ENCODE results near the gene RNF215.
A peak's percentile ranks its signal among the peaks of the same experiment; 100 is the strongest.

The RNF215 gene

GRCh38 chr22:30386960-30387827 is at the start of gene RNF215:
RNF215 (minus strand) TSS chr22:30387411; CDS start chr22:30387313, 98 bp downstream.
- peak; percentile 76 for DNase-seq

- no peak for DNase-seq
Observed at GRCh38 chr22:30436196-30436595, 49.0 kb upstream of the RNF215 start.

- DNase-seq, result peak; percentile 95
Observed at GRCh38 chr22:30435674-30436126, 48.5 kb upstream of the RNF215 start.

- peak; percentile 15 for DNase-seq
Observed at GRCh38 chr22:30434843-30435242, 47.6 kb upstream of the RNF215 start.

- no peak for DNase-seq
Observed at GRCh38 chr22:30433773-30434172, 46.6 kb upstream of the RNF215 start.

- no peak for DNase-seq
Observed at GRCh38 chr22:30433227-30433626, 46.0 kb upstream of the RNF215 start.

GRCh38 chr22:30432520-30432919 is 45.3 kb upstream of the RNF215 start:
- no peak for DNase-seq

GRCh38 chr22:30432096-30432495 is 44.9 kb upstream of the RNF215 start:
- no peak for DNase-seq

- DNase-seq, result no peak
Observed at GRCh38 chr22:30430933-30431332, 43.7 kb upstream of the RNF215 start.

- DNase-seq, result no peak
Observed at GRCh38 chr22:30429887-30430286, 42.7 kb upstream of the RNF215 start.

GRCh38 chr22:30427871-30428270 is 40.7 kb upstream of the RNF215 start:
- no peak for DNase-seq

GRCh38 chr22:30426388-30427353 is 39.5 kb upstream of the RNF215 start:
- DNase-seq, result peak; percentile 92

- DNase-seq, result peak; percentile 62
Observed at GRCh38 chr22:30425616-30426387, 38.6 kb upstream of the RNF215 start, which contains the start of gene MTFP1. MTFP1 (plus strand) TSS chr22:30425768; CDS start chr22:30425880, 112 bp downstream.

- DNase-seq, result no peak
Observed at GRCh38 chr22:30425327-30425615, 38.1 kb upstream of the RNF215 start.

GRCh38 chr22:30424534-30425326 is 37.5 kb upstream of the RNF215 start:
- no peak for DNase-seq

- DNase-seq, result peak; percentile 100
Observed at GRCh38 chr22:30423959-30424533, 36.8 kb upstream of the RNF215 start.

GRCh38 chr22:30423301-30423958 is 36.2 kb upstream of the RNF215 start:
- no peak for DNase-seq

GRCh38 chr22:30422481-30423300 is 35.5 kb upstream of the RNF215 start:
- DNase-seq, result peak; percentile 15

GRCh38 chr22:30421695-30422480 is 34.7 kb upstream of the RNF215 start:
- DNase-seq, result no peak
